Erythroblast (primary cell): ENCODE data around the gene GAST.
"Not testable (repeated sequence)": the region's sequence is repeated elsewhere in the genome, so short reads cannot be mapped to it uniquely, and the experiment has no call there.

Source experiments
- DNase-seq, 2 experiments: peaks; one replicate each; lab custom pipeline; 2025; lab: John Stamatoyannopoulos, UW
- GATA1 ChIP-seq: IDR thresholded peaks from 2 replicates; pipeline ENCODE4 v1.6.1; 2011; ENCODE audit warnings: low read depth, mild to moderate bottlenecking, control low read depth, low read length, moderate library complexity
- POLR2A ChIP-seq: IDR thresholded peaks from 2 replicates; pipeline ENCODE4 v1.6.1; 2011; ENCODE audit warnings: mild to moderate bottlenecking, low read length

Gene GAST

DNA sequence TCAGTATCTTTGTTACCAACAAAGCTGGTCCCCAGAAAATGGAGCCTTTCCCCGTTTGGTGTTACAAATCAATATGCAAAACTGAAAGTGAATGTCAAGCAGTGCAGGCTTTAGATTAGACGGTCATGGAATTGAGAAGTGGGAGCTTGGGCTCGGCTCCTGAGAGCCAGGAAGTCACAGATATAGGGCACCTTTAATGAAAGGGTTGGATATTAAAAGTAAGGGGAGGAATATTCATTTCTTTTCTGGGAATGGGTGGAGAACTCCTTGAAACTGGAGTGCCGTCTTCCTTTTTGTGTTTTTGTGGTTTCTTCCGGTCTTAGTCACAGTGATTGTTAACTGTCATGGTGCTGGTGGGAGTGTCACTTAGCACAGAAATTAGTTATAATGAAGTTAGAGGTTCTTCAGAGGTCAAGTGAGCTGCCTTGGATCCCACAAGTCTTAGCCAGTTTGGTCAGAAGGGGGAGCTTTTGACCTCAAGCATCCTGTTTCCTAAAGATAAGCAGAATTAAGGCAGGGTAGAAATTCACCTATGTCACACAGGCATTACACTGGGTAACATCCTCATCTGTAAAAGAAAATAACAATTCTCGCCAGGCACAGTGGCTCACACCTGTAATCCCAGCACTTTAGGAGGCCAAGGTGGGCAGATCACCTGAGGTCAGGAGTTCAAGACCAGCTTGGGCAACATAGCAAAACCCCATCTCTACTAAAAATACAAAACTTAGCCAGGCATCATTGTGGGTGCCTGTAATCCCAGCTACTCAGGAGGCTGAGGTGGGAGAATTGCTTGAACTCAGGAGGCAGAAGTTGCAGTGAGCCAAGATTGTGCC, 33.0 kb upstream of the GAST start:
- DNase-seq, result peak; percentile 81 to 88
- TF ChIP-seq GATA1 (no peak), POLR2A (peak; percentile 44)

DNA sequence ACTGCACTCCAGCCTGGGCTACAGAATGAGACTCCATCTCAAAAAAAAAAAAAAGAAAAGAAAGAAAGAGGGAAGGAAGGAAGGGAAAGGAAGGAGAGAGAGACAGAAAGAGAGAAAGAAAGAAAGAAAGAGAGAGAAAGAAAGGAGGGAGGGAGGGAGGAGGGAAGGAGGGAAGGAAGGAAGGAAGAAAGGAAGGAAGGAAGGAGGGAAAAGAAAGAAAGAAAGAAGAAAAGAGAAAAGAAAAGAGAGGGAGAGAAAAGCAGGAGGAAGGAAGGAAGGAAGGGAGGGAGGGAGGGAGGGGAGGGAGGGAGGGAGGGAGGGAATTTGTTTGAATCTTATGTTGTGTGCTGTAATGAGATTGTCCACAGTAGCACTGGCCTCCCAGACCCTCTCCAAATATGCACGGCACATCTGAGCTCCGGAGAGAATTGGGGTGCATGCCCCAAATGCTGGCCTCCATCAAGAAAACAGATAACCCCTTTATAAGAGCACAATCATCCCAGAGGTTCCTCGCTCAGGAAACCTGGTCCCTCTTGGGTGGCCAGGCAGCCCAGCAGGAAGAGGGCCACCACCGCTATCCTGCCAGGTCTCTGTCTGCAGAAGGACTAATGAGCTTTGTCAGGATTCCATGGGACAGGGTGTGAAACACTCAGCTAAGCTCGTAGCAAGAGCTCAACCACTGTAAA, 32.2 kb upstream of the GAST start:
- no peak for TF ChIP-seq POLR2A
- no peak for TF ChIP-seq GATA1
- no peak for DNase-seq

DNA sequence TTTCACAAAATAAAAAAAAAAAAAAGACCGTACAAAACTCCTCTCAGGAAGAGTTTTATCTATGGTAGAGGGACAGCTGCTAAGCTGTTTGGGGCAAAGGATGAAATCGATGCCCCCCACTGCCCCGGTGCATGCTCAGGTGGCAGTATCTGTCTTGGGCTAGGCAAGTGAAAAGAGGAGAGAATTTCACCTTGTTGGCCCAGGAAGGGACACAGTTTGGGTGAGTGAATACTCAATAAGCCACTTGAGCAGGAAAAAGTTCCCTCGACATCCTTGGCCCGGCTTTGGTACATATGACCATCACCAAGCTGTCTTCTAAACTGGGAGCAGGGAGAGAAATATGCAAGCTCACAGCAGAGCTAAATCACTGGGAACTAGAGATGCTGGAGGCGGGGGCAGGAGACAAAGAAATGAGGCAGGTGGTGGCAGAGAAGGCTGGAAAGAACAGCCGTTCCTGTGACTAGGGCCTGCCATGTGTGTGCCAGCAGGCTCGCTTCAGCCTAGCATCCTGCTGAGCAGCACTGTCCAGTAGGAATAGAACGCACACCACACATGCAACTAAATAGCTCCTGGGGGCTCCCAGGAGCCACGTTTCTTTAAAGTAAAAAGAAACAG, 31.6 kb upstream of the GAST start:
- no peak for DNase-seq
- TF ChIP-seq GATA1 (no peak), POLR2A (no peak)

DNA sequence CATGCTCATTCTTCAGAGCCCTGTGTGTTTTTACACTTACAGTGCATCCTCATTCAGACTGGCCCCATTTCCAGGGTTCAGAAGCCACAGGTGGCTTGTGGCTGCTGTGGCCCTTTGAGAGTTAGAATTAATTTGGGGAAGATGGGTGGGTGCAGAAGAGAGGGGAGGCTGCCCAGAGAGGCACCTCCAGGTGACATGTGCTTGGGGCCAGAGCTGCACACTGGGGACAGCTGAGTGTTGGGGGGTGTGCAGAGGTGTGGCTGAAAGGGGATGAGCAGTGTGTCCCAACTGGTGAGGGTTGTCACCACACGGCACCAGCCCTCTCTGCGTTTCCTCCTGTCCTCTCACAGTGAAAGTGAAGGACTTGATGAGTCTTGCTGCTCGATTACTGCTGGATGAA, 30.4 kb upstream of the GAST start:
- no peak for DNase-seq
- TF ChIP-seq GATA1 (no peak), POLR2A (no peak)

DNA sequence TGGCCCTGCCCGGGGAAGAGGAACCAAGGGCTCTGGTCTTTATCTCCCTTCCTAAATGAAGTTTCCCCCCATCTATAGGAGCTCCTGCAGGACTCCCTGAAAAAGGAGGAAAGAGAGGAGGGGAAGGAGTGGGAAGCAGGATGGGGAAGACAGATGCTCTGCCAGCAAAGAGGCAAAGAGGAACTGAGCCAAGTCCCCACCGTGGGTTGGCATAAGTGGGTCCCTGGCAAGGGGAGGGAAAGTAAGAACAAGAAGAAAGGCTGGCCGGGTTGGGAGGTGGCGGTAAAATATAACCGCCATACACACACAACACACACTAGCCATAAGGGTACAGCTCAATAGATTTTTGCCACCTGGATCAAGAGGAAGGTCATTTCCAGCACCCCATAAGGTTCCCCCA, 29.5 kb upstream of the GAST start:
- no peak for DNase-seq
- TF ChIP-seq POLR2A, result no peak
- TF ChIP-seq GATA1, result no peak

DNA sequence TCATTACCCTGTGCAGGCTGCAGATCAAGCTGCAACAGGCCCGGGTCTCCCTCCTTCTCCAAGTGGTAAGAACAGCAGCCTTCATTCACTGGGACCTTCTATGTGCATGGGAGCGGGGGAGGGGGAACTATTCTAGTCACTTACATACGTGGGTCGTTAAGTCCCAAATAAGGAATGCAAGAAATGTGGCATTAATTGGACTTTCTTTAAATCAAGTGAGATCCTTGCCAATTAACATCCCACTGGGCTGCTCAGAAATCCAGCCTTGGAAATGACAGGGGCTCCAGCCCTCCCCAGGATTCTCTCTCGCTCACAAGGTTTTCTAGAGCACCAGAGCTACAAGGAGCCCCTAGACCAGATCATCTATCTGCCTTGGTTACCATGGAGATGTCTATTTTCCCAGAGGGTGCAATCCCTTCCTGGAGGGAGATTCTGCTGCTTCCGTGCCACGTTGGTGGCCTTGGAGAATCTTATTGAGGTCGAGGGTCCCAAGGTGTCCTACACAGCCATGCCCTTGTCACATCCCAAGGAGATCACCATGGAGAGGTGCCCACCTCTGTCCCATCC, 28.6 kb upstream of the GAST start:
- no peak for DNase-seq

DNA sequence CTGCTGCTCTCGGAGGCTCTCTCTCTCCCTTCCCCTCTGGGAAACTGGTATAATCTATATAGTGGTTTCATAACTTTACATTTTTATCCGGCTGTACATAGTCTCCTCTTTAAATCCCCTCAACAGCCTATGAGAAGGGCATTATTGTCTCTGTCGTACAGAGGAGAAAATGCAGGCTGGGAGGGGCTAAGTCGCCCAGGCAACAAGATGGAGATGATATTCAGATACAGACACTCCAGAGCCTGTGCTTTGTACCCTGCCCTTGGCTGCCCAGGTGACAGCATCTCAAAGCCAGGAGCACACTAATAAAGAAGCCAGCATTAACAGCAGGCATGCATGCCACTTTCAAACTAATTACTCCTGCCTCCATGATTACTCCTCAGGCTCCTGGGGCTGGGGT, 28.1 kb upstream of the GAST start:
- no peak for DNase-seq
- TF ChIP-seq GATA1, result no peak
- no peak for TF ChIP-seq POLR2A

More for the DNA sequence above, 28.6 kb upstream of the GAST start:
- TF ChIP-seq GATA1 (no peak), POLR2A (no peak)

DNA sequence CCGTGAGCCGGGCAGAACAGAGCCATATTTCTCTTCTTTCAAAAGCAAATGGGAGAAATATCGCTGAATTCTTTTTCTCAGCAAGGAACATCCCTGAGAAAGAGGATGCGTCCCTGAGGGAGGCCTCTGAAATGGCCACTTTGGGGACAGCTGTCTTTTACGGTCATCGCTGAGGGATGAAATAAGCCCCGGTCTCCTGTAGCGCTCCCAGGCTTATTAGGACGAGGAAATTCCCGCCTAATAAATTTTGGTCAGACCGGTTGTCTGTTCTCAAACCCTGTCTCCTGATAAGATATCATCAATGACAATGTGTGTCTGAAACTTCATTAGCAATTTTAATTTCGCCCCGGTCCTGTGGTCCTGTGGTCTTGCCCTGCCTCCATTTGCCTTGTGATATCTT, 26.4 kb upstream of the GAST start:
- not testable (repeated sequence) for DNase-seq

DNA sequence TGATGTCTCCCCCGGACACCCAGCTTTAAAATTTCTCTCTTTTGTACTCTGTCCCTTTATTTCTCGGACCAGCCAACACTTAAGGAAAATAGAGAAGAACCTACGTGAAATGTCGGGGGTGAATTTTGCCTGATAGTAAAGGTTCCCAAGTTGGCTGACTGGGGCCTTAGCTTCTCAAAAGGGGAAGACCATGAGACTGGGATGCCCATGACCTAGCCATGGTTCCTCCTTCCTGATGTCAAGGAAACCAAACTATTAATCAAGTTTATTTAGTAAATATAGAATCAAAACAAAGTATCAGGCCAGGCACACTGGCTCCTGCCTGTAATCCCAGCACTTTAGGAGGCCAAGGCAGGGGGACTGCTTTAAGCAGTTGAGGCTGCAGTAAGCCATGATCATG, 25.9 kb upstream of the GAST start:
- TF ChIP-seq POLR2A, result no peak
- TF ChIP-seq GATA1, result no peak
- DNase-seq, result no peak

DNA sequence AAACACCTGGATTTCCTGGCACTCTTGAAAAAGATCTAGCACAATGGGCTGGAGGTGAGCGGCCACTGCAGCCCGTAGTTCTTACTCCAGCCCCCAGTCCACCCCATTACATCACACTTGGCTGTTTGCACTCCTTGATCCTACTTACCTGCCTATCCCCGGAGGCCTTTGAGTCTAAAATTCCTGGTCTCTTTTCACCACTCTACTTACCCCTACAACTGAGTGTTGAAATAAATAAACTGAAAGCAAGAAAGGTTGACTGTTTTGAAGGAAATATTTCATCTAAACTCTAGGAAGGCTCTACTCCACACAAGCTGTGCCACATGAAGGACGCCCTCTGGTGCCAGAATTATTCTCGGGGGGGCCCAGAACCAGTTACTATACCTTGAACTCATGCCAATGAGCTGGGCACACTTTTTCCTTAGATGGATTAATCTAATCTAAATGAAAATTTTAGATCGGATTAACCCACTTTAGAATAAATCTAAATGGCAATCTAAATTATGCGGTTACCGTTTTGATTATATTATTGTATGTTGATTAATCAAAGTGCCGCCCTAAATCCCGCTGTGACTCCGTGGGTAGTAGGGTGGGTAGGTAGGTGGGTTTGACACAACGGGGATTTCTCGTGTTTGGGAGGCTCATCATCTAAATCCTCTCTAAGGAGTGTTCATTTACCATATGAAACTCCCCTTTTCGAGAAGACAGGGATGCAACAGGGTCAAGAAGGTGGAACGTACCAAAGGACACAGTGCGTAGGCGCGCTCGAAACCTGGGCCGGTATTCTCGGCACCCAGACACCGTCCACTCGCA, 24.1 kb upstream of the GAST start:
- DNase-seq, result peak; percentile 65 to 77
- no peak for TF ChIP-seq GATA1
- TF ChIP-seq POLR2A, result no peak

DNA sequence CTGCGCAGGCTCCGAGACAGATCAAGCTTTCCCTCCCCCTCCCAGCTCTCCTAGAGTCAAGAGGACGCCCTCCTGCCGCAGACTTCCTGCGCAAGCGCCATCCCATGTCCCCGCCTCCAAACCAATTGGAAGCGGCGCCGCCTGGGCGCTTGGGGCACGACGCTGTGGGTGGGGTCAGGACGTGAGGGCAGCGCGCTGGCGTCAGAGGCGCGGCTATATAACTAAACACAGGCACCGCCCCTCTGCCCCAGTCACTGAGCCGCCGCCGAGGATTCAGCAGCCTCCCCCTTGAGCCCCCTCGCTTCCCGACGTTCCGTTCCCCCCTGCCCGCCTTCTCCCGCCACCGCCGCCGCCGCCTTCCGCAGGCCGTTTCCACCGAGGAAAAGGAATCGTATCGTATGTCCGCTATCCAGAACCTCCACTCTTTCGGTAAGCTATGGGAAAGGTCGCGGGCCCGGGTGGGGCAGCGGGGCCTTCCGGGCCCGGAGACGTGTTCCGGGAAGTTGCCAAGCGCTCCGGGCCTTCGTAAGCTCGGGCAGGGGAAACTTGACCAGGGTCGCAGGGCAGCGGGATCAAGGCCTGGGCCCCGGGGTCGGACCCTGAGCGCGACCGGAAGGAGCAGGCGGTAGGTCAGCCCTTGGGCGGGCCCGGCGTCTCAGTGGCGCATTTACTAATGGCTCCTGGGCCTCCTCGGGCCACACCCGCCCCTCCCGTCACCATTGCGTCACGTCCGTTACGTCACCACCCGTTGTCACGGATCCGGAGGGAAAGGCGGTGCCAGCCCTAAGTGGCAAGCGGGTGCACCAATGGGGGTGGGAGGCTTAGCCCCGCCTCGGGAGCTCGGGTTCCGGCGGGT, 23.3 kb upstream of the GAST start, which contains the start of gene EIF1:
Gene EIF1 (plus strand): TSS at position 245 of the 856 bp plus-strand sequence. CDS start 154 bp downstream, at position 399.
- DNase-seq, result peak; percentile 100

DNA sequence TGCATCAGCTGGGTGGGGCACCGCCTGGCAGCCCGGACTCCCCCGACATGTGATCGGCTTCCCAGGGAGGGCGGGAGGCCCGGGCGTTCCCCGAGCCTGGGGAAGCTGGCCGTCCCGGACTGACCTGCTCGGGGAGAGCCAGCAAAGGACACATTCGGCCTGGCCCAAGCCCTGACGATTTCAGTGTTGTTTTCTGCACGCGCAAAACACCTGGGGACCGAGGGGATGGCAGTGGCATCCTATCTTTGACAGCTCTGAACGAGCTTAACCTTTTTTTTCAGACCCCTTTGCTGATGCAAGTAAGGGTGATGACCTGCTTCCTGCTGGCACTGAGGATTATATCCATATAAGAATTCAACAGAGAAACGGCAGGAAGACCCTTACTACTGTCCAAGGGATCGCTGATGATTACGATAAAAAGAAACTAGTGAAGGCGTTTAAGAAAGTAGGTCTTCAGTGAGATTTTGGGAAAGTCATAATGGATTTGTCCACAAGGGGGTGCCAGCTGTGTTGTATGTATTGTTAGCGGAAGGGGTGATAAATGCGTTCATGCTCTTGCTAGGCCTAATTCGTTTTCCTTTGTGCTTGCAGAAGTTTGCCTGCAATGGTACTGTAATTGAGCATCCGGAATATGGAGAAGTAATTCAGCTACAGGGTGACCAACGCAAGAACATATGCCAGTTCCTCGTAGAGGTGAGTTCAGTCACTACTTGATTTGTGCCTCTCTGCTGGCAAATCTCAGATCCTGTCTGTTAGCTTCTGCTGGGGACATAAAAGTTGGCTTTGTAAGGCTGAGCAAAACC, 22.4 kb upstream of the GAST start:
- DNase-seq, result peak; percentile 85 to 91
- TF ChIP-seq POLR2A (no peak), GATA1 (no peak)

More for the DNA sequence above, 23.3 kb upstream of the GAST start, which contains the start of gene EIF1:
- TF ChIP-seq POLR2A, result peak; percentile 99
- no peak for TF ChIP-seq GATA1
